HG03575 (cell line): ENCODE measurements around the gene NME1.

Experiments used
- ATAC-seq: cut with Tn5 transposase; IDR thresholded peaks from one replicate; pipeline ENCODE4 v1.9.1; 2021; ENCODE audit not compliant: unreplicated experiment, insufficient number of reproducible peaks, low FRiP score; ENCODE audit errors: extremely low read depth

NME1 gene

DNA sequence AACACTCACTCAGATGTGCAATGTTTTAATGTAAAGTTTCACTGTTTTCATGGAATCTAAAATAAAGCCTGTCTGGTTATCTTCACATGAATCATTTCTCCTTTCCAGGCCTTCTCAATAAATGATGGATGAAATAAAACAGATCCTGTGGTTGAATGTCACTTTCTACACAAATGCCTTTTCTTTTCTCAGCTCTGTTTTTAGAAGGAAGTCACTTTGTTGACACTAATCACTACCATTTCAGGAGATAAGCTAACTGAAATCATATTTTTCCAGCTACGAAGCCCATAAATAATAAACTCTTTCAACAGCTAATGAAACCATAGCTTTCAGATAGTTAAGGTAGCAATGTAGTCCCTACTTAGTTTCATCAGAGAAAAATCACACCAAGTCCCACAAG, 30.8 kb downstream of the NME1 start:
- no peak for ATAC-seq

DNA sequence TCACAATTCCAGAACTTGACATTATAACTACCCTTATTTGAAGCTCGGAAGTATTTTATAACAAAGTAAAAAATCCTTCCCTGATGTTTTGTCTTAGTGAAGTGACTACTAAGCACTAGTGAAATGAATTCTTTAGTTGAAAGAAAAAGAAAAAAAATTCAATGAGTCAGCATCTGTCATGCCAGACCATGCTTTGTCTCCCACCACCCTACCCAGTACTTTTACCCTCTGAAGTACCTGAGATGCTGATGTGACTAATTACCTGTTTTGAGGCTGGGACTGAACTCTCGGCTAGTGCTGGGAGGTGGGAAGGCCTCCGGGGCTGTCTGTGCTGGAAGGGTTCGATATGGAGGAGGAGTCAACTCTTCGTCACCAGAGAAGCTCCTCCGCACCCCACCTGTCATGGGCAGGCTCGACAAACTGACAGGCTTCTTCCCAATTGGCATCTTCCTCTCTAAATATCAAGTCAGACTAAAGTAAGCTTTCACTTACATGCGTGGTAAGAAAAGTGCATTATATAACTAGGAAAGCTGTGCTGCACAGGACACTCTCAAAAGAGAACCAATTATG, 32.5 kb downstream of the NME1 start:
- ATAC-seq, result no peak

DNA sequence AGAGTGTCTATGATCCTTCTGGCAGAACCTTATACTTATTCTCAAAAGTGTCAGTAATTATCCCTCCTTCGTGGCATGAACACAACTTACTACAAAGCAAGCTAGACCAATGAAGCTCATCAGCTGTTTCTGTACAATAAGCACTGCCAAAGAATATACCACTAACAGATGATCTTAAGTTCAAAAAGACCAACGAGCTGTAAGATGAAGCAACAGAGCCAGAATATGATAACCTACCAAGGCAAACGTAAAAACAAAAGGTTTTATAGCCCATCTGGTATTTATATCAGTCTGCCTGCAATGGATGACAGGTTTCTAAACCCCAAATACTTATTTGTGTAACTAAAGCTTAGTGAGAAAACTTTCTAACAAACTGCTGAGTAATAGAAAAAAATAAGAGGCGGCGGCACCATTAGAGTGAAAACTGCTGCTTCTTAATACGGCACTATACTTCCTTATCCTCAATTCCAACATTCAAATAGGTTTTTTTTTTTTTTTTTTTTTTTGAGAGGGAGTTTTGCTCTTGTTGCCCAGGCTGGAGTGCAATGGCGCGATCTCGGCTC, 35.0 kb downstream of the NME1 start:
- no peak for ATAC-seq

DNA sequence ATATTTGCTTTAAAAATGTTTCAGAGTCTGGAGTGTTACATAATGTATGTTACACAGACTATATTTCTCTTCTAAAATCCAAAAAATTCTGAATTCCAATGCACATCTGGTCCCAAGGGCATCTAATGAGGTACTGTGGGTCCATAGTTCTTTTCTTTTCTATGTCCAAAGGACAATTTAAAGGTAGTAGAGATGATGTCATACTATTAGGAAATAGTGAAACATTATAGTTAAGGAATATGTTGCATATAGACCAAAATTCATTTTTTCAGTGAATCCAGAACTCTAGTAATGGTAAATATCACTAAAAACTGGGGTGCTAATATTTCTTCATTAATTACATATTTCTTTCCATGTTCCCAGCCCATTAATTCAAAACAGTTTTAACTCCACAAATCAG, 35.8 kb downstream of the NME1 start:
- ATAC-seq, result no peak

DNA sequence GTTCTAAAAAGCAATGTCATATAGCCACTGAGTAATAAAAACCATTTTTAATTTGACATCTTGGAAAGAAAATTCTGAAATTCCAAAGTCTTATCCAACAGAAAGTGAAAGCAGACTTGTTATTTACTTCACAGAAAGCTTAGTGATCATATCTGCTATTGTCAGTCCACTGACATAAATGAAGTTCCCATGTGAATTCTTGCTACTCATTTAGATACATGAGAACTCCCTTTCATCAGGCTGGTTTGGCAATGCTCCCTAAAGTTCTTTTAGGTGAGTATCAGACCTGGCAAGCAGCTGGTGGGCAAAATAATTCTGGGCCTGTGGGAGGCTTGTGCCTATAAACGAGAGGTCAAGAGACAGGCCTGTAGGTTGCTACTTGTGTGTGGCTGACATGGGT, 36.3 kb downstream of the NME1 start:
- no peak for ATAC-seq

DNA sequence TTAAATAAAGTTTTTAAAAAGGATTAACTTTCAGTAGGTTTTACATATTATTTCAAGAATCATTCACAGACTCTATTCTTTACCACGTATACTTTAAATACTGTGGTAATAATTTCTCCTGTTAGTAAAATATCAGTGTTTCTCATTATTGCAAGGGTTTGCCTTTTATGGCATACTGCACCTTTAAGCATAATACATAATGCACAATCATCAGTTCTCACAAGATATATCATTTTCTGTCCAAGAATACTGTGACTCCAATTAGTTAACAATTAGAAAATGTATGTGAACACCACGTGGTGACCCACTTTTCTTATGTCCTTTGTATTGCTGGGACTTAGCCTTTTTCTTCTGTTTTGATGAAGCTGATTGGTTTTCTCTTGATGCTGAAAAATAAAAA, 38.5 kb downstream of the NME1 start:
- no peak for ATAC-seq

DNA sequence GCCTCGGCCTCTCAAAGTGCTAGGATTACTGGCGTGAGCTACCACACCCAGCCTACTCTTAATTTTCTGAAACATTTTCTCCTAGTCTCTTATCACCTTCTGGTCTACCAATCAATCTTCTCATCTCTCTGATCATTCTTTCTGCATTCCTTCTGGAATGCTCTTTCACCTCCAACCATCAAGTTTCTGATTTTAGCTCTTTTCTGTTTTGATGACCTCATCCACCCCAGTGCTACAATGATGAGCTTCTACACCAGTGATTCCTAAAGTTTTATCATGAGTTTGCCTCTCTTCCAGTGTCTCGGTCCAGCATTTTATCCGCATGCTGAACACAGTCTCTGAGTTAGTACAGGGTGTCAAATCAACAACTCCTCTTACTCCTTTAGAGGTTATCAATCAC, 44.4 kb downstream of the NME1 start:
- no peak for ATAC-seq

DNA sequence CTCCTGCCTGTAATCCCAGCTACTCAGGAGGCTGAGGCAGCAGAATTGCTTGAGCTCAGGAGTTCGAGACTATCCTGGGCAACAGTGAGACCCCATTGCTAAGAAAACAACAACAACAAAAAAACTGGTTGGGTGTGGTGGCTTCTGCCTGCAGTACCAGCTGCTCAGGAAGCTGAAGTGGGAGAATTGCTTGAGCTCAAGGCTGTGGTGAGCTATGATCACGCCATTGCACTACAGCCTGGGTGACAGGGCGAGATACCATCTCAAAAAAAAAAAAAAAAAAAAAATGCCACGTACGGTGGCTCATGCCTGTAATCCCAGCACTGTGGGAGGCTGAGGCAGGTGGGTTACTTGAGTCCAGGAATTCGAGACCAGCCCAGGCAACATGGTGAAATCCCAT, 46.9 kb downstream of the NME1 start:
- no peak for ATAC-seq

DNA sequence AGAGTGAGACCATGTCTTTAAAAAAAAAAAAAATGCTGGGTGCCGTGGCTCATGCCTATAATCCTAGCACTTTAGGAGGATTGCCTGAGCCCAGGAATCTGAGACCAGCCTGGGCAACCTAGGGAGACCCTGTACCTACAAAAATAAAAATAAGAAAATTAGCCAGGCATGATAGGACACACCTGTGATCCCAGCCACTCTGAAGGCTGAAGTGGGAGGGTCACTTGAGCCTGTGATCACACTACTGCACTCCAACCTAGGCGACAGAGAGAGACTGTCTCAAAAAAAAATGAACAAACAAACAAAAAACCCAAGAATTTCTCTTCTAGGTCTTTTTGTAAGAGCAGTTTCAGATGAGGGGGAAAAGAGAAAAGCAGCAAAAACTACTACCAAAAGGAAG, 47.5 kb downstream of the NME1 start:
- no peak for ATAC-seq

DNA sequence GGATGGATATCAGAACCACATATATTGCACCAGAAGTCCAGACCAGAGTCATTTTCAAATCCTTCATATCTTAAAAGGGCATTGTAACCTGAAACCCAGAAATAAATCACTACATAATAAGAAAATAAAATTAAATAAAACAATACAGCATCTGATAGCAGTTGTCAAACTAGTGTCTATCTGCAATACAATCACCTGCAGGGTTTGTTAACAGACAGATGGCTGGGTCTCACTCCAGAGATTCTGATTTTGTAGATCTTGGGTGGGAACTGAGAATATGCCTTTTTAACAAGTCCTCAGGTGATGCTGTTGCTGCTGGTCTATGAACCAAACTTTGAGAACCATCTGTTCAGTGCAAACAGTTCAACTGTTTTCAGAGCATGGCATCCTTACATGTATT, 50.5 kb downstream of the NME1 start:
- no peak for ATAC-seq
